Mesothelial cell of epicardium (in vitro differentiated cells): Measurements from ENCODE around the gene LIN54. TPM values are rescaled to one million over a fixed set of nuclear protein-coding genes. Genes with fewer than 3 reads are reported as not detected.
A peak's percentile ranks its signal among the peaks of the same experiment; 100 is the strongest.

Experiments used
- DNase-seq, 2 experiments: peaks; one replicate each; pipeline ENCODE4 v3.0.0; 2021; ENCODE audit warnings: low spot score in 2 of 2; ENCODE audit not compliant: unreplicated experiment in 2 of 2
- H3K27ac Mint-ChIP-seq: 2 replicates; pipeline ENCODE4 v1.8.0; 2021; ENCODE audit warnings: mixed read lengths
- H3K27me3 Mint-ChIP-seq: 2 replicates; pipeline ENCODE4 v1.8.0; 2021; ENCODE audit warnings: low read depth, mixed read lengths
- H3K36me3 Mint-ChIP-seq: 2 replicates; pipeline ENCODE4 v1.8.0; 2021; ENCODE audit warnings: mixed read lengths
- H3K4me1 Mint-ChIP-seq: 2 replicates; pipeline ENCODE4 v1.8.0; 2021; ENCODE audit warnings: mixed read lengths
- H3K4me3 Mint-ChIP-seq: 2 replicates; pipeline ENCODE4 v1.8.0; 2021; ENCODE audit warnings: mild to moderate bottlenecking, moderate library complexity, mixed read lengths
- H3K9me3 Mint-ChIP-seq: 2 replicates; pipeline ENCODE4 v1.8.0; 2021; ENCODE audit warnings: mixed read lengths
- total RNA-seq: library from RNA; stranded (reverse); gene quantifications from 3 replicates; pipeline ENCODE4 v1.2.1, GENCODE V29; 2021
- TF ChIP-seq, protein P1 (sequence below): fragments of 200-600 bp; sonication (generic); IDR thresholded peaks from one replicate; pipeline ENCODE4 v1.5.0; 2021; ENCODE audit warnings: antibody characterized with exemption; ENCODE audit not compliant: unreplicated experiment

LIN54 gene
- total RNA-seq, 1 donor from 2014 or later, result 12.9 TPM

DNA sequence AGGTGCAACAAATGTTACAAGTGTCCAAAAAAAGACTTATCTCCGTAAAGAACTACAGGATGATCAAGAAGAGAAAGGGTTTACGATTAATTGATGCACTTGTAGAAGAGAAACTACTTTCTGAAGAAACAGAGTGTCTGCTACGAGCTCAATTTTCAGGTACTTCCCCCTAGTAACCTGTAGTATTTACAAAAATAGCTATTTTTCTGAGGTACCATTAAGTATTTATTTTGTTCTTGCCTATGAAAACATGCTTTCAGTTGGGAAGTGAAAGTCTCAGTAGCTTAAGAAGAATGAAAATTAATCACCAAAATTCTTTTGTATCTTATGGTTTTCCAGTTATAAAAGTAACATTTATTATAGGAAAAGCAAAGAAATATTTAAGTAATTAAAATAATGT is 104.2 kb downstream of the LIN54 start:
- peaks cover 4% of the 10 kb centered on the region for H3K4me1 Mint-ChIP-seq
- H3K27ac Mint-ChIP-seq, result no peak overlapping the region
- H3K36me3 Mint-ChIP-seq, result peaks cover 8% of the 10 kb centered on the region
- H3K9me3 Mint-ChIP-seq, result no peaks in the 10 kb centered on the region
- no peak overlapping the region for H3K4me3 Mint-ChIP-seq
- TF ChIP-seq, protein P1, sequence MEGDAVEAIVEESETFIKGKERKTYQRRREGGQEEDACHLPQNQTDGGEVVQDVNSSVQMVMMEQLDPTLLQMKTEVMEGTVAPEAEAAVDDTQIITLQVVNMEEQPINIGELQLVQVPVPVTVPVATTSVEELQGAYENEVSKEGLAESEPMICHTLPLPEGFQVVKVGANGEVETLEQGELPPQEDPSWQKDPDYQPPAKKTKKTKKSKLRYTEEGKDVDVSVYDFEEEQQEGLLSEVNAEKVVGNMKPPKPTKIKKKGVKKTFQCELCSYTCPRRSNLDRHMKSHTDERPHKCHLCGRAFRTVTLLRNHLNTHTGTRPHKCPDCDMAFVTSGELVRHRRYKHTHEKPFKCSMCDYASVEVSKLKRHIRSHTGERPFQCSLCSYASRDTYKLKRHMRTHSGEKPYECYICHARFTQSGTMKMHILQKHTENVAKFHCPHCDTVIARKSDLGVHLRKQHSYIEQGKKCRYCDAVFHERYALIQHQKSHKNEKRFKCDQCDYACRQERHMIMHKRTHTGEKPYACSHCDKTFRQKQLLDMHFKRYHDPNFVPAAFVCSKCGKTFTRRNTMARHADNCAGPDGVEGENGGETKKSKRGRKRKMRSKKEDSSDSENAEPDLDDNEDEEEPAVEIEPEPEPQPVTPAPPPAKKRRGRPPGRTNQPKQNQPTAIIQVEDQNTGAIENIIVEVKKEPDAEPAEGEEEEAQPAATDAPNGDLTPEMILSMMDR, result no peak
- no peaks in the 10 kb centered on the region for H3K27me3 Mint-ChIP-seq
- no peak for DNase-seq

DNA sequence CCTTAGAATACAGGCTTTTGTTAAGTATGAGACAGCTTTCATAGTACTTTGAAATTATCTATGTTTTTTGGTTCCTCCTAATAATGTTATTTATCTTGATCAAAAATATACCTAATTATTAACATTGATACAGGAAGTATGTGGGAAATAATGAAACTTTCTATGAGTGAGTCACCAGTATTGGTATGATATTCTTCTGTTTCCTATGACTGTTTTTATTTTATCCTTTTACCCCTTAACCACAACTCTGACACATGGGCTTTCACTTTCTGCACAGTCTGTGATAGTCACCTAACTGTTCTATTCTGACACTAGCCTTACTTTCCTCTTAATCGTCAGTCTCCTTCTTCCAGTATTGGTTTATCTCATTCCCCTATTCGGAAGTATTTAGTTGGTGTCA is 105.4 kb downstream of the LIN54 start:
- Mint-ChIP-seq H3K4me3 (no peak overlapping the region), H3K36me3 (peaks cover 2% of the 10 kb centered on the region), H3K27me3 (no peaks in the 10 kb centered on the region), H3K27ac (no peak overlapping the region), H3K9me3 (no peaks in the 10 kb centered on the region), H3K4me1 (peaks cover 4% of the 10 kb centered on the region)
- no peak for DNase-seq
- TF ChIP-seq, protein P1, result no peak

DNA sequence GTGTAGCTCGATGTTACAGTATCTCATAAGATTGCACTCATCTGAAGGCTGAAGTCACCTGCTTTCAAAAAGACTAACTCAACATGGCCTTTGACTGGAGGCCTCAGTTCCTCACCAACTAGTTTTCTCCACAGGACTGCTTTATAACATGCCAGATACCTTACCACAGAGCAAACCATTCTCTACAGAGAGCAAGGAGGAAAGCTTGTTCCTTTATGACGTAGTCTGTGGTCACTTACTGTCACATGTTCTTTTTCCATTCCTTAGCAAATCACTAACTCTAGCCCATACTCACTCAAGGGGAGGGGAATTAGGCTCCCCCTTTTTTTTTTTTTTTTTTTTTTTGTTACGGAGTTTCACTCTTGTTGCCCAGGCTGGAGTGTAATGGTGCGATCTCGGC is 106.9 kb downstream of the LIN54 start:
- no peak for DNase-seq
- Mint-ChIP-seq H3K27me3 (no peaks in the 10 kb centered on the region), H3K36me3 (no peaks in the 10 kb centered on the region), H3K9me3 (no peaks in the 10 kb centered on the region), H3K4me3 (no peak overlapping the region), H3K4me1 (peaks cover 4% of the 10 kb centered on the region), H3K27ac (no peak overlapping the region)
- TF ChIP-seq, protein P1, result no peak

DNA sequence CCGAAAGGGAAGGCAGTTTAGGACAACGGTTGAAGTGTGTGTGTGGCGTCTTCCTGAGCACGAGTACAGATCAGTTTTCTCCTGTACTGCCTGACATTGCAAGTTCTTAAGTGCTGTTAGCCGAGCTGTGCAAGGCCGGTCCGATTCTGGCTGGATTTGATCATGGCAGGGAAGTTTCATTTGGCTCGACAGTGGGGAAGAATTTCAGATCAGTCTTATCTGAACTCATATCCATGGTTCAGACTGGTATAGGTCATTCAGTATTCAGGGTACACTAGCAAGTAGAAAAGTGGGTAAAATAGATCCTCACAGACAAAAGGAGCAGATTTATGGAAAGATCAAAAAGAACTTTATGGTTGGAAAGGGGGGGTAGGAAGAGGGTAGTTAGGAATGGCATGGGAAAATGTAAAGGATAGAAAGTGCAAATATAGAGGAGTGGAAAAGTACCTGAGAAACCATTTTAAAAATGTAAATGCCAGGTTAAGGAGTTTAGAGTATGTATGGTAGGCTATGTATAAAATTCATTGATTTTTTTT is 109.4 kb downstream of the LIN54 start:
- Mint-ChIP-seq H3K9me3 (no peaks in the 10 kb centered on the region), H3K4me1 (peaks cover 12% of the 10 kb centered on the region), H3K36me3 (peaks cover 5% of the 10 kb centered on the region), H3K27ac (no peak overlapping the region), H3K4me3 (no peak overlapping the region), H3K27me3 (no peaks in the 10 kb centered on the region)
- TF ChIP-seq, protein P1, result no peak
- no peak for DNase-seq

DNA sequence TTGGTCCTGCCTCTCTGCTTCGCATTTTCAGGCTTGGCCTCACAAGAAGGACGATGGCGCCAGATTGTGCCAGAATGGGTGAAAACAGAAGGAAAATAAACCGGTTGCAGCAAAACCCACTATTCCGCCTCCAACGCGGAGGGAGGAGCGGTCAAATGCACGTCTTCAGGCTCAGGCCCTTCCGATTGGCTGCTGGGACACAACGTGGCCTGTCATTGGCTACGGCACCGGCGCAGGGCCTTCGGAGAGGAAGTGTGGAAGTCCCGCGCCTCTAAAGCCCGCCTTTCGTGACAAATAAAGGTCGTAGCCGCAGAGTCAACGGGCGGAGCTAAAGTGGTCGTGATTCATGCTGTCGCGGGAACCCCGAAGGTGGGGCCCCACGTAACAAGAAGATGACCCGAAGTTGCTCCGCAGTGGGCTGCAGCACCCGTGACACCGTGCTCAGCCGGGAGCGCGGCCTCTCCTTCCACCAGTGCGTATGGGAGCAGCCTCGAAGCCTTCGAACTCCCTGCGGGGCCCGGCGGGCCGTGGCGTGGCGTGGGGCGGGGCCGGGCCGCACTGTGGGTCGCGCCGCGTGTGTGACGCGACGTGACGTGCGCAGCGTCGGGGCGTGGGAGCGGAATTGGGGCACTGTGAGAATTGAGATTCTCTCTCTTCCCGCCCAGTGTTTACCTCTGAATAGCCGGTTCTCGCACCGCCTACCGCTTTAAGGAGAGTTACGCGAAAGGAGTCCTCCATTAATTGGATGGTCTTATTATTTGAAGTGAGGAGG is 110.0 kb downstream of the LIN54 start, which contains the start of gene THAP9:
Gene THAP9 (plus strand): TSS at position 325 of the 772 bp plus-strand sequence. CDS start 68 bp downstream, at position 393.
- no peaks in the 10 kb centered on the region for H3K27me3 Mint-ChIP-seq
- peak; percentile 87 to 93 for DNase-seq
- peaks cover 7% of the 10 kb centered on the region for H3K36me3 Mint-ChIP-seq
- H3K27ac Mint-ChIP-seq, result no peak within 1 kb of the TSS
- no peak within 1 kb of the TSS for H3K4me3 Mint-ChIP-seq
- TF ChIP-seq, protein P1, result no peak
- no peaks in the 10 kb centered on the region for H3K9me3 Mint-ChIP-seq
- peaks cover 12% of the 10 kb centered on the region for H3K4me1 Mint-ChIP-seq
